CD4-positive, alpha-beta T cell treated with Interferon alpha-2 for 1 hour (primary cell): ENCODE data around the gene MIR17HG.
A peak's percentile ranks its signal among the peaks of the same experiment; 100 is the strongest.
"Not testable (repeated sequence)": the region's sequence is repeated elsewhere in the genome, so short reads cannot be mapped to it uniquely, and the experiment has no call there.

Experiments used
- DNase-seq, 2 donors: peaks; one replicate each; pipeline ENCODE4 v3.0.0-alpha.2; 2020 to 2022

MIR17HG gene

DNA sequence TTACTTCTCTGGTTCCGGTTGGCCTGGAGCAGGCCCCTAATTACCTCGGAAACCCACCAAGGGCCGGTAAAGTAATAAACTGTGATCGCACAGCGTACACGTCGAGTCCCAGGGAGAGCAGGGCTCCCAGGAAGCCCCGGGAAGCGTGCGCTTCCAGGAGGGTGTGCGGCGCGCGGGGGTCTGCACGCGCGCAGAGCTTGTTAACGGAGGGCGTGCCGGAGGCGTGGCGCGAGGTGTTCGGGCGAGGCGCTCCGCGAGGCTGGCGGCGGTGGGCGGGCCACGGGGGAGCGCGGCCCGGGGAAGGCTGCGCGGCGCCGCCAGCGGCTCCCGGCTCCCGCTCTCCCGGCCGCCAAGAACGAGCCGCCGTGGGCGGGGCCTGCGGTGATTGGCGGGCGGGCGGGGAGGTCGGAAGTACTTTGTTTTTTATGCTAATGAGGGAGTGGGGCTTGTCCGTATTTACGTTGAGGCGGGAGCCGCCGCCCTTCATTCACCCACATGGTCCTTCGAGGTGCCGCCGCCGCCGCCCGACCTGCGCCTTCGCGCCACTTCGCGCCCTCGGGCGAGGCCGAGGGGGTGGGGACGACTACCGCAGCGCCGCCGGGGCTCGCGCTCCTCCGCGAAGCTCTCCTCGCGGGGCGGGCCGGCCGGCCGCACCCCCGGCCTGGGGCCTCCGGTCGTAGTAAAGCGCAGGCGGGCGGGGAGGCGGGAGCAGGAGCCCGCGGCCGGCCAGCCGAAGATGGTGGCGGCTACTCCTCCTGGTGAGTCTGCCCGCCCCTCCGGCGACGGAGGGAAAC, at the start of gene MIR17HG:
Gene MIR17HG, plus strand, starts transcription at position 486 of the 794 bp plus-strand sequence.
- peak; percentile 86 to 92 for DNase-seq

DNA sequence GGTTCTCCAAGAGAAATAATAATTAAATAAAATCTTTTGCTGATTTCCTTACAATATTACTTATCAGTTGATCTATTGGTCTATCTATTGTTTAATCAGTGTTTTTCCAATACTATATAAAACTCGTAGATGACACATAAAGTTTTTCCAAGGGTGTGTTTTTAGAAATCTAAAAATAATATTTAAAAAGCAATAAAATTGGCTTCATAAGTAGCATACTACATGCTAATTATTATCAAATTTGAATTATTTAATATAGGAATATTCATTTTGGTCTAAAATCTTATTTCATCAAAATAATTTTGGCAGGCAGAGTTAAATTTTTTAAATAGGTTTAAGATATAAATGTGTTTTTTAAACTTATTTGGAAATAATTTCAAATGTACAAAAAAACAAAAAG, 49.4 kb upstream of the MIR17HG start:
- no peak for DNase-seq

DNA sequence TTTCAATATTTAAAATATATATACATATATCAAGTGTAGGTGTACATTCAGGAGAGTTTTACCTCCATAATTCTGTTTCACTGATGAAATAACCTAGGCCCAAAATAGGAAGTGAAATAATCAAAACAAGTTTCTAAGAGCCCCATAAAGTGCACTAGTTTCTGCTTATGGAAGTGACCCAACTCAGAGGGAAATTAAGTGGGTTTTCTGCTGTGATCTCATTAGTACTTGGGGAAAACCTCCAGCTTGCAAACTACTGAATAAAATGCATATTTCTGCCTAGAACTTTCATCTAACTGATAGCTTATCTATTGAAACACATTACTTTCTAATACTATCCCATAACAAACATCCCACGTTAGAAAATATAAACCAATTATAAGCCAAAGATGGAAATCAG, 45.4 kb upstream of the MIR17HG start:
- no peak for DNase-seq

DNA sequence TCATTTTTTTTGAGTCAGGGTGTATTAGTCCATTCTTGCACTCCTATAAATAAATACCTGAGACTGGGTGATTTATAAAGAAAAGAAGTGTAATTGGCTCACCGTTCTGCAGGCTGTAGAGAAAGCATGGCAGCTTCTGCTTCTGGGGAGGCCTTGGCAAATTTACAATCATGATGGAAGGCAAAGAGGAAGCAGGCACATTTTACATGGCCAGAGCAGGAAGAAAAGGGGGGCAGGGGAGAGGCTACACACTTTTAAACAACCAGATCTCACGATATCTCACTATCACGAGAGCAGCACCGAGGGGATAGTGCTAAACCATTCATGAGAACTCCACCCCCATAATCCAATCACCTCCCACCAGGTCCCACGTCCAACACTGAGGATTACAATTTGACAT, 44.5 kb upstream of the MIR17HG start:
- DNase-seq = no peak

DNA sequence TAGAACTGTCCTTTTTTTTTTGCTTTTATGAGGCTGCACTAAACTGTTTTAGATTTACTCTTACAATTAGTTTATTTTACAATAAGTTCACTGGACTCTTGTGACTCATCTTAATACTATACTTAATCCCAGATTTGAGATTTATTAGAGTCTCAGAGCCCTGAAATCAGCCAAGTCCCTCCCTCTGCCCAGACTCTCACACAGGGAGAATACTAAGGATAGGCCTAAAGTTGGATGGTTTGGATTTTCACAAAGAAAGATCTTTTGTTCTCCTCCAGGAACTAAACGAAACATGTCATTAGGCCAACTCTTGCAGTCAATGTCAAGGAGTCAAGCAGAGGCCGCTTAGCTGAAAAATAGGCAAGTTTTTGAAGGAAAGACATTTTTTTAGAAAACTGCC, 42.7 kb upstream of the MIR17HG start:
- no peak for DNase-seq

DNA sequence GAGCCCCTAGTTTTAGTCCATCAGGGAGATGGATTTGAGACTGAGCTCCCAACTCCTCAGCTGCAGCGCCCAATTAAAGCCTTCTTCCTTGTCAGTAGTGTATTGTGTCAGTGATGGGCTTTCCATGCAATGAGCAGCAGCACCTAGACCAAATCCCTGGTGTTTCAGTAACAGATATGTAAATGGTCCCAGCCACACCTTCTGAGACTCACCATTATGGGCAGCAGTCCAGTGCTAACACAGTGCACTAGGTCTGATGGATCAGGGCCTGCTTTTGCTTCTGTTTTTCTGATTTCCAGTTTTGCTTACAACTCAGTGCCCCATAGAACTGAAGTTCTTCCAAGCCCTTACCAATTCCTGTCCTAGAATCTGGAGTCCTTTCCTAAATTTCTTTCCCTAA, 41.8 kb upstream of the MIR17HG start:
- DNase-seq = no peak

DNA sequence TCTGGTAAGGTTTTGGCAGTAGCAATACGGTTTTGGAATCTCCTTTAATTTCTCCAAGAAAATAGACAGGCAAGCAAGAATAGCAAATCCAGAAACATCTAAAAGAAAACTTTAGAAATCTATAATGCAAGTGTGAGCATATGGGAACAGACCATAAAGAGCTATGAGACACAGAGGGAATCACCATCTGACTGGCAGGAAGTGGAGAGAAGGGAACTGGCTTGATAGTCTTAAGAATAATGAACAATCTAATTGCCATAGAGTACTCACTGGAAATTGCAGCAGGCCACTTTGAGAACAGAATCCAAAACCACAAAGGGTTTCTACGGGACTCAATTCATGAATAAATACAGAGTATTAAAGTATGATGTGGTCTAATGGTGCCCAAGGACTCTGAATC, 39.6 kb upstream of the MIR17HG start:
- no peak for DNase-seq

DNA sequence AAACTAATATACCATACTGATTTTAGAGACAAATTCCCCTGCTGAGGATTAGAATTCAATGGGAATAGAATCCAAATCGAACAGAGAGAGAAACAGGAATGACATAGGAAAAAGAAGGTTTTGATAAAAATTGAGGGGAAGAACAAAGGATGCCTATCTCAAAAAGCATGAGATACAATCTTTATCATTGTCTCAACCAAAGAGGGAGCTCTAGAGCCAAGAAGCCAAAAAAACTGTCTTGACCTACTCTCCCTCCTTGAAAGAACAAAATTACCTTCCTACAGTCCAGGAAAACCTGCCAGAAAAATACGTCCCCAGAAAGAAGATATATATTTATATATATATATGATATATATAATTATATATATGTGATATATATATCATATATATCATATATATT, 39.2 kb upstream of the MIR17HG start:
- peak in 1 of 2 donors; percentile 12 for DNase-seq

DNA sequence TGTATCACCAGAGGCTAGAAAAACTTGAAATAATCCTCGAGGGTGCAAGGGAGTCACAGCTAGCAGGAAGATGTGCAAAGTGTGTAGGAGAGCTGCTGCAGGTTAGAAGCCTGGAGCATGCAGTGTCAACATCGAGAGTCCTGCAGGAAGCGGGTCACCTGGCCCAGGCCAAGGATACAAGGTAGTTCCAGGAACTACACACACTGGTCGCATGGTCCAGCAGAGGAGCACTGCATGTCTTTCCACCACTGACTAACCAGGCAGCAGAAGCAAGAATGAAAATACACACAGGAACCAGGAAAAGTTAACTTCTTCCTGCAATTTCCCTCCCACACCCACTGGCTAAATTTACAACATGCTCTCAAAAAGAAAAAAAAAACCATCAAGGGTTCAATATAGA, 36.0 kb upstream of the MIR17HG start:
- no peak for DNase-seq

DNA sequence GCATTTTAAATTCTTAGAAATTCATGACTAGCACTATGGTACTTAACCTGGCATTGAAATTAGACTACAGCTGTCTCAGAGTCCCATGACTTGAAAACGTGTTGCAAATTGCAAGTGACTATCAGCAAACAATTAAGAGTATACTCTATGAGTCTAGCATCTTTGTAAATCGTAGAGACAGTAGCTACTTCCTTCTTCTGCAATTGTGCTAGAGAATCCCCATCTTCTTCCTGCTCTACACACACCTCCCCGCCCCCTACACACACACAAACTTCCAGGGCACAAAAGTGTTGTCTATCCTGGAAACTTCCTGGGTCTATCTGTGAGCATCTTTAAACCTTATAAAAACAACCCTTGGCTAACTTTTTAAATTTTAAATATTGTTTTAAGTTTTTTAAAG, 35.2 kb upstream of the MIR17HG start:
- no peak for DNase-seq

DNA sequence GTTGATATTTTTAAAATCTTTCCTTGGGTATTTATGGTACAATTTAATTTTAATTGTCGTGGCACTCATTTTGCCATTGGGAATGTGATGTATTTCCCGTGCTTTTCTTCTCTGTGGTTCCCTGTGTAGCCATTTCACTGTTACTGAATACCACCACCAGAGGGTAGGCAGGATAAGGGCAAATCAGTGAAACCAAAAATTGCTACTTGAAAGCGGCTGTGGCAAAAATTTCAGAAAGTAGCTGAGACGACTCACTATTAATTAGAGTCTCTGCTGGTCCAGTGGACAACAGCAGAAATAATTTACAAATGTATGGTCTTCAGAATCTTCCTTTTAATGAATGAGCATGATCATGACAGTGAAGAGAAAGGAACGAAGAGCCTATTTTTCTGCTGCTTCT, 34.4 kb upstream of the MIR17HG start:
- peak in 1 of 2 donors; percentile 57 for DNase-seq

DNA sequence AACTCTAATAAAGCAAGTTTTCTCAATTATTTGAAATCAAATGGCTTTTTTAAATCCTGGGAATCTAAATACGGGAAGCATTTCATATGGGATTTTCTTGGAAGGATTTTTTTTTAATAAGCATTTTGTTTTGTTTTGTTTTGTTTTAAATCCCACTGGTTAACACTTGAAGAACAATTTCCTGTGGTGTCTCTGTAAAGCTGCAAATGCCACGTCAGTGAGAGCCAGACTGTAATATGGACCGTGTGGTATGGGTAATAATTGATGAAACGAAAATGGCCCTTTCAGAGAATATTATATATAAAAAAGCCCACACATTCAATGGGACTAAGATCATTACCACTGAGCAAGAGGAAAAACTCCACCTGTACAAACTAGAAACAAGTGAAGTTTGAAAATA, 33.9 kb upstream of the MIR17HG start:
- no peak for DNase-seq

DNA sequence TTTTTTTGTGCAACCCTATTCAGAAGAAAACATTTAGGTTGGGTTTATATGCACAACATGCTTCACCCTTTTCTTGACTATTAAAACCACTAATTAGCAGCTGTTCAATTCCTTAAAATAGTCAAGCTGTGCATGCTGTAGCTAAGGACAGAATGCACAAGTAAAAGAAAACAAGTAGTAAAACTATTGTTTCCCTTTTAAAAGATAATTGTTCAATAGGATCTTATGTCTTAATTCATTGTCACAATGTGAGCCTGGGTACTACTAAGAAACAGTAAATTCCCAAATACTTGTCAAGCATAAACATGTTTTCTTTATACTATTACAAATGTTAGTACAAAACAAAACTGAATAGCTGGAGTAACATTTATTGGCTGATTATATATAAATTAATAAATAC, 32.6 kb upstream of the MIR17HG start:
- DNase-seq = no peak

DNA sequence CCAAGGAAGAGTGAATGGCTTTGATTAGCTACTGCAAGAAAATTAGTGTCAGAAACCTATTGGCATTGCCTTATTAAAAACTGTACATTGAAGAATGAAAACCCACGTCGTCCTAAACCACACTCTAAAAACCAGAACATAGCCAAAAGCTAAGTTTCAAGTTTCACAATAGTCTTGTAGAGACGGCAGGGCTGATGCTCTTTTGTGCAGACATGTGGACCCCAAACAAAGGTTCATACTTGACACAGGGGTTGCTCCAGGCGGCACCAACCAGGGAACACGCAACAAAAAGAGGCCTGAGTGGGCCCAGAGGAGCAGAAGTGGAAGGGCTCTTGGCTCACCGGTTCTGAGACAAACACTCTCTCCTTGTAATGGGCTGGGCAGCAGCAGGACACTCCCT, 28.6 kb upstream of the MIR17HG start:
- DNase-seq = no peak

DNA sequence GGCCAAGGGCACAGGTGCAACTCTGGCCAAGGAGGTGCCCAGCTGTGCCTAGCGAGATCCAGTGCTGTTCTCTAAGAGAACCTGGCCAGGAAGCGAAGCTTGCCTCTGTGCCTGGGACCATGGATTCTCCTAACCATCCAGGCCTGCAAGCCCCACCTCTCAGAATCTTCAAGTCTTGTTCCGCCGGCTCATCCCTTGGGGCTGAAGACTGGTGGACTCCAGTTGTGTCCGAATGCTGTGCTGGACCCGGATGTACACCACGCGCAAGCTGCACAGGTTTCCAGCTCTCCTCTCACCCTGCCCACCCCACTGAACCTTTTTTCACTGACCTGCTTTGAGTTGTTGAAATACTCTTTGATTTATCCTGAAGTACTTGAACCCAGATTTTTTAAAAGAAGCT, 27.5 kb upstream of the MIR17HG start:
- no peak for DNase-seq

DNA sequence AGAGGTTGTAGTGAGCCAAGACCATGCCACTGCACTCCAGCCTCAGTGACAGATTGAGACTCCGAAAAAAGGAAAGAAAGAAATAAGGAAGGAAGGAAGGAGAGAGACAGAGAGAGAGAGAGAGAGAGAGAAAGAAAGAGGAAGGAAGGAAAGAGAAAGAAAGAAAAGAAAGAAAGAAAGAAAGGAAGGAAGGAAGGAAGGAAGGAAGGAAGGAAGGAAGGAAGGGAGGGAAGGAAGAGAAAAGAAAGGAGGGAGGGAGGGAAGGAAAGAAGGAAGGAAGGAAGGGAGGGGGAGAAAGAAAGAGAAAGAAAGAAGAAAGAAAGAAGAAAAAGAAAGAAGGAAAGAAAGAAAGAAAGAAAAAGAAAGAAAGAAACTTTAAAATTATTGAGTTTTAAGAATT, 26.5 kb upstream of the MIR17HG start:
- DNase-seq = not testable (repeated sequence)

DNA sequence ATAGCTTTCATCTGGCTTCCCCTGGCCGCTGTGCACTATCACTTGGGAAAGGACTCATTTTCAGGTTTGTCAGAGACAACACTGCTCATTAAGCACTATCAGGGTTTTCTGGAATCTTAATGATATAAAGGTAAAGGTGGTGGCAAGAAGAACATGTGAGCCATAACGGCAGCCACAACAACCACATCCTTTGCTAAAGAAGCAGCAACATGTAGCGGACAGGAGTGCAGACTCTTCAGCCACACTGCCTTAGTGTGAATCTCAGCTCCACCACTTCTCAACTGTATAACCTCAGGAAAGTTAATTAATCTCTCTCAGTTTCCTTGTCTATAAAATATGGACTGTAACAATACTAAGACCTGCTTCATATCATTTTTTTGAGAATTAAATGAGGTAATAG, 24.1 kb upstream of the MIR17HG start:
- peak in 1 of 2 donors; percentile 23 for DNase-seq

DNA sequence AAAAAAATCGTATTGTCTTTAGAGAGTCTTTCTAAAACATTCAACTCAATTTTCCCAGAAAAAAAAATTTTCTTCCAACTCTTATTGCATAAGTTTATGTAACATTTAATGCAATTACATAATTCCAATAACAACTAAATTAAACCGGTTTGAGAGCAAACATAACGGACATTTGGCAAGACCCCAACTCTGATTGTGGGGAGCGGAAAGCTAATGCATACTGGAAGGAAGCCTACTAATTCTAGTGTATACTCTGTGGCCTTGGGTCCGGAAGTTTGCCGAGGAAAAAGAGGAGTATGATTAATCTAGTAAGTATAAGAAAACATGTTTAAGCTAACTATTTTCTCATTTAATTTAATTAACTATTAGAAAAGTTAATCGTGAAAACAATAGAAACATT, 21.3 kb upstream of the MIR17HG start:
- DNase-seq = no peak

DNA sequence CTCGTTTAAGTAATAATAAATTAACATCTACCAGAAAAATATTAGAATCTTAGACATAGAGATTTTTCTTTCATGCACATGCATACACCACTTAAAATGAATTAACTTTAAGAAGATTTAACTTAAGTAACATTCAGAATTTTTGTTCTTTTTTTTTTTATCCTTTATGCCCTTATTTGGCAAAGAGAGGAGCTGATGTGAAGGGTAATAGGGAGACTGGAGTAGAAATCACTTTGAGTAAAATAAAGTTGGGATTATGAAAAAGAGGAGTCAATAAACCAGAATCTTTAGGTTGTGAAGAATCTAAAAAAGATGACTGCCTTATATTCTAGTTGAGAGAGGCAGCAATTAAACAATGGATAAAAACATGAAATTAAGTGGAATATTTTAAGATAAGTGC, 18.8 kb upstream of the MIR17HG start:
- no peak for DNase-seq

DNA sequence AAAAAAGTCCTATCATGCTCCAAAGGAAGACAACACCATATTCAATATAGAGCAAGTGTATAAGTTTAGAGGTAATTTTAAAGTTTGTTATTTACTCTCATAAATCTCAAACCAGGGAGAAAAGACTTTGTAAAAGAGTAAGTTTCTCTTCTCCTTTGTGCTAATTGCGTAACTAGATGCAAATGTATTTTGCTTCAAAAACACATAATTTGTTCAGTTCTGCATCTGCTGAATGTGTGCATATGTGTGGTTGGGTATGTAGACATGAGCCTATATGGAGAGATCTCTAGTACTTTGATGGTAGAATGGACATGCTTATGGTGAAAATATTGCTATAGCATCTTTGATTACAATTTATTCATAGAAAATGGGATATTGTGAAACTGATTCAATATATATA, 17.8 kb upstream of the MIR17HG start:
- no peak for DNase-seq

DNA sequence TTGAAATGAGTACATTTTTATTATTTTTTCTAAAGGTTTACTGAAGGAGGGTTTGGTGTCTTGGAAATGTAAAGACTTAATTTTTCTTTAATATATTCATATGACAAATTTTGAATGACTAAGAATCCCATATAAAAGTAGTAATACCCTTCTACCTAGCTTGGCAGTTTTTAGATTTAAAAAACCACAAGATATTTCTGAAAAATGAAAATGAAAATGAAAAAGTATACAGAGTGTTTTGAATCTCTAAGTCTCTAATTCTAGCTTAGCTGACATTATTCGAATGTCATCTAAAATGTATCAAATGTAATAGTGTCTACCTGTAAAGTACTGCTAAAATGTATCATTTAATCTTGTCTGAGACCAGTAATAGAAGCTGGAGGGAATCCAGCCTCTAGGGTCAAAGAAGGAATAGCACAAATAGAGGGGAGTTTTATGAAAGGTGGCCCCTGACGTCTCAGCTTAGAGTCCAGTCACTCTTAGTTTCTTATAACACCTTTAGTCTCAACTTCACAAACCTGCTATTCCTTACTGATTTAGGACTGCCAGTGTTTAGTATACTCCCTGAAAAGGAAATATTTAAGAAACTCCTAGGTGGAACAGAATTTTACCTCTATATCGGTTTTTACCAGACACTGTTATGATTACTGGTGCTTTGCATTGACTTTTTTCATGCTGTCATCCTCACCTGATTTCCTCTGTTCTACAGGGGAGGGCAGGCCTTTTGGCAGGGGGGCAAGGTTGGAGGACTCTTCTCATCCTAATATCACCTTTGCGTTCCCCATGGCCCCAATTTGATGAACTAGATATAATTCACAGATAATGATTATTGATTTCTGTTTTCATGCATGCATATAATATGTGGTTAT, 16.2 kb upstream of the MIR17HG start:
- no peak for DNase-seq

DNA sequence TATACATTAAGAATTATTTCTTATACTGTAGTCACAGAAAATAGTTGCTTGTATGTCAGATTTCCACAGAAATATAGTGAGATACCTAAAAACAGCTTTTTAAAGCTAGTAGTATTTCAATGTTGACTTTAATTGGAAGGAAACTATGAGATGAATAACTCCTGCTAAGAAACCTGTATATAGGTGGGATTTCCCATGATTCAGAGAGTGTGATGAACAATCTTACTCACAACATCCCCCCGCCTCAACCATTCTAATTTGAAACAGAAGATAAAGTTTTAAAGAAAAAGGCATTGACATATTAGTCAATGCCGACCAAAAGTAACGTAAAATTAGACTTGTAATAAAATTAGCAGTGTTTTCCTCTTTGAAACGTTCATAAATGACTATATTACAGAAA, 1.4 kb upstream of the MIR17HG start:
- no peak for DNase-seq

DNA sequence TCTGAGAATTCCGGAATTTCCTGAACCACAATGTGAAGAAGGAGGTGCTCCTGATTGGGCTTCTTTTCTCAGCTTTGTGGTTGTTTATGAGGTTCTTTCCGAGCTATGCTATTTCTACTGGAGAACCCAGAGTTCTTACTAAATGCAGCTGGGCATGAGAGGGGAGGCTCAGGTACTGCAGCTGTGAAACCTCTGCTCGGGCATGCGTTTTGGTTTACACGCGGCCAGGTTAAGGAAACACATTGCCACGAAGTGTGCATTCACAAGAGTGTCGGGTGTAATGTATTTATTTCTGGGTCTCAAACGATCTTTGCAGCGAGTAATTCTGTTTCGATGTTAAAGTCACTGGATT, 661 bp upstream of the MIR17HG start:
- DNase-seq = peak; percentile 29 to 65
